Skeletal muscle tissue (tissue), 4 donors: Measurements from ENCODE around the gene FBLIM1. TPM values are rescaled to one million over a fixed set of nuclear protein-coding genes. Genes with fewer than 3 reads are reported as not detected.
A peak's percentile ranks its signal among the peaks of the same experiment; 100 is the strongest.

ENCODE experiments used
- H3K27ac ChIP-seq: one replicate; pipeline ENCODE4 v1.7.0; 2013; ENCODE audit warnings: mild to moderate bottlenecking, low read depth, low read length, inconsistent platforms
- H3K27me3 ChIP-seq, 3 donors: one replicate each; pipeline ENCODE4 v1.7.0; 2013; ENCODE audit warnings: low read length in 3 of 3; ENCODE audit not compliant: control insufficient read depth in 3 of 3, insufficient read depth in 3 of 3
- H3K36me3 ChIP-seq, 3 donors: one replicate each; pipeline ENCODE4 v1.7.0; 2013; ENCODE audit warnings: low read length in 3 of 3; ENCODE audit not compliant: control insufficient read depth in 3 of 3, insufficient read depth in 3 of 3
- H3K4me1 ChIP-seq, 3 donors: one replicate each; pipeline ENCODE4 v1.7.0; 2013; ENCODE audit warnings: low read length in 3 of 3, mild to moderate bottlenecking in 3 of 3; ENCODE audit not compliant: control insufficient read depth in 3 of 3, insufficient read depth in 3 of 3
- H3K4me3 ChIP-seq, 3 donors: one replicate each; pipeline ENCODE4 v1.7.0; 2013; ENCODE audit warnings: low read length in 3 of 3
- H3K9ac ChIP-seq, 3 donors: one replicate each; pipeline ENCODE4 v1.7.0; 2013; ENCODE audit warnings: low read length in 3 of 3, mild to moderate bottlenecking in 3 of 3, moderate library complexity in 2 of 3, low read depth in 1 of 3
- H3K9me3 ChIP-seq, 3 donors: one replicate each; pipeline ENCODE4 v1.7.0; 2013; ENCODE audit warnings: low read length in 3 of 3; ENCODE audit not compliant: control insufficient read depth in 3 of 3
- total RNA-seq: library from RNA; depleted of rRNA; stranded (reverse); fragments of >200 nt; gene quantifications from one replicate; pipeline ENCODE4 v1.2.3, GENCODE V29; 2014
- donor health status: Osteomylitis.

Gene FBLIM1
- total RNA-seq, 1 donor from 2014 or later = 7.3 TPM

GRCh38 chr1:15728937-15729657 lies 29.5 kb upstream of the FBLIM1 start:
- no peak overlapping the region for H3K4me3 ChIP-seq
- H3K9me3 ChIP-seq = no peaks in the 10 kb centered on the region
- H3K27me3 ChIP-seq = no peaks in the 10 kb centered on the region
- H3K9ac ChIP-seq = peak overlapping the region in 1 of 3 donors; percentile 62
- peak overlapping the region; percentile 82 for H3K27ac ChIP-seq
- H3K36me3 ChIP-seq = peaks cover 82 to 86% (median 84%) of the 10 kb centered on the region in 3 donors
- H3K4me1 ChIP-seq = peaks cover 34 to 36% (median 34%) of the 10 kb centered on the region in 3 donors

- Histone ChIP-seq H3K27ac (no peak overlapping the region), H3K4me3 (no peak overlapping the region), H3K9ac (peak overlapping the region in 1 of 3 donors; percentile 40), H3K27me3 (no peaks in the 10 kb centered on the region), H3K36me3 (peaks cover 79 to 87% (median 86%) of the 10 kb centered on the region in 3 donors), H3K9me3 (no peaks in the 10 kb centered on the region), H3K4me1 (peaks cover 42 to 47% (median 44%) of the 10 kb centered on the region in 3 donors)
These were observed 28.2 kb upstream of the FBLIM1 start for GRCh38 chr1:15730423-15730822.

- no peak overlapping the region for H3K27ac ChIP-seq
- H3K36me3 ChIP-seq = peaks cover 76 to 81% (median 81%) of the 10 kb centered on the region in 3 donors
- no peaks in the 10 kb centered on the region for H3K27me3 ChIP-seq
- no peaks in the 10 kb centered on the region for H3K9me3 ChIP-seq
- no peak overlapping the region for H3K4me3 ChIP-seq
- peaks cover 47 to 52% (median 49%) of the 10 kb centered on the region in 3 donors for H3K4me1 ChIP-seq
- H3K9ac ChIP-seq = peak overlapping the region in 1 of 3 donors; percentile 40
These were observed 27.7 kb upstream of the FBLIM1 start for GRCh38 chr1:15730936-15731335.

- no peaks in the 10 kb centered on the region for H3K9me3 ChIP-seq
- H3K4me1 ChIP-seq = peaks cover 42 to 54% (median 45%) of the 10 kb centered on the region in 3 donors
- no peak overlapping the region for H3K4me3 ChIP-seq
- H3K36me3 ChIP-seq = peaks cover 67 to 72% (median 72%) of the 10 kb centered on the region in 3 donors
- no peak overlapping the region for H3K27ac ChIP-seq
- H3K9ac ChIP-seq = no peak overlapping the region
- no peaks in the 10 kb centered on the region for H3K27me3 ChIP-seq
These were observed 26.6 kb upstream of the FBLIM1 start for GRCh38 chr1:15731735-15732685.

DNA sequence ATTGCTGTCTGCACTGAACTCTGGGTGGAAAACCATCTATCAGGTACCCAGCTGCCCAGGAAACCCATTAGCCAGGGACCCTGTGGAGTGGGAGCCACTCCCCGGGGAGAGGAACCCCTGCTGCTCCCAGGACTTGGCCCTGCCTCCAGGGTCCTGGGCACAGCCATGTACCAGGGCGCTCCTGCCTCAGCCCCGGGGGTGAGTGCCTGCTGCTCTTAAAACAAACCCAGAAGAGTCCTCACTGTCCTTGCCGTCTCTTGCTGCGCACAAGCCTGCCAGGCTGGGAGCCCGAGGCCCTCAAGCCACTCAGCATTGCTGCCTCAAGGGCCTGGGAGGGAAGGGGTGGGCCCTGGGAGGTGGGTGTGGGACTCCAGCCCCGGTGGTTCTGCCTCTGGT lies 25.9 kb upstream of the FBLIM1 start:
- H3K4me1 ChIP-seq = peaks cover 39 to 50% (median 40%) of the 10 kb centered on the region in 3 donors
- no peak overlapping the region for H3K27ac ChIP-seq
- no peaks in the 10 kb centered on the region for H3K27me3 ChIP-seq
- no peaks in the 10 kb centered on the region for H3K9me3 ChIP-seq
- peak overlapping the region in 1 of 3 donors; percentile 9 for H3K9ac ChIP-seq
- H3K4me3 ChIP-seq = no peak overlapping the region
- H3K36me3 ChIP-seq = peaks cover 63 to 65% (median 65%) of the 10 kb centered on the region in 3 donors

DNA sequence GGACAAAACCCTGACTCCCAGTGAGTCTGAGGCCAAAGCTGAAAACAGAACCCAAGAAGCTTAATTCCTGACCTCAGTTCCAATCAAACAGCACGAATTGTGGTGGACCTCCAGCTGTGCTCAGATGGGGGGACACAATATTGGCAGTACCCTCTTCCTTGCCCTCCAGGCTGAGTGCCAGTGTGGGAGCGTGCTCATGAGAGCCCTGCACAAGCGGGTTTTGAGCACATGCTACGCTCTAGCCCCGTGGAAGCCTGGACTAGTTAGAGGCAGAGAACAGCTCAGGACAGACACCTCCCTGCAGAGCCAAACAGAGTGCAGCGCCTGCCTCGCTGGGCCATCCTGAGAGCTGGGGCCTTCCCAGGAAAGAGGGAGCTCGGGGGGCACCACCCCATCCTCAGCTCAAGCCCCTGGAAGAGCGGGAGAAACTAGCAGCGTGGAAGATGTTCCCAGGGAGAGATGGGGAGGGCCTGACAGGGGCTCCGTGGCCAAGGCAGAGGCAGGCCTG lies 25.3 kb upstream of the FBLIM1 start:
- Histone ChIP-seq H3K9me3 (no peaks in the 10 kb centered on the region), H3K4me1 (peaks cover 39 to 50% (median 40%) of the 10 kb centered on the region in 3 donors), H3K27ac (no peak overlapping the region), H3K4me3 (no peak overlapping the region), H3K36me3 (peaks cover 57 to 64% (median 59%) of the 10 kb centered on the region in 3 donors), H3K9ac (peak overlapping the region in 1 of 3 donors; percentile 9), H3K27me3 (no peaks in the 10 kb centered on the region)

- no peak overlapping the region for H3K27ac ChIP-seq
- no peaks in the 10 kb centered on the region for H3K9me3 ChIP-seq
- H3K27me3 ChIP-seq = no peaks in the 10 kb centered on the region
- no peak overlapping the region for H3K4me3 ChIP-seq
- peaks cover 52 to 59% (median 54%) of the 10 kb centered on the region in 3 donors for H3K36me3 ChIP-seq
- H3K9ac ChIP-seq = peak overlapping the region in 1 of 3 donors; percentile 9
- H3K4me1 ChIP-seq = peaks cover 39 to 50% (median 40%) of the 10 kb centered on the region in 3 donors
These were observed 24.8 kb upstream of the FBLIM1 start for GRCh38 chr1:15733726-15734226.

DNA sequence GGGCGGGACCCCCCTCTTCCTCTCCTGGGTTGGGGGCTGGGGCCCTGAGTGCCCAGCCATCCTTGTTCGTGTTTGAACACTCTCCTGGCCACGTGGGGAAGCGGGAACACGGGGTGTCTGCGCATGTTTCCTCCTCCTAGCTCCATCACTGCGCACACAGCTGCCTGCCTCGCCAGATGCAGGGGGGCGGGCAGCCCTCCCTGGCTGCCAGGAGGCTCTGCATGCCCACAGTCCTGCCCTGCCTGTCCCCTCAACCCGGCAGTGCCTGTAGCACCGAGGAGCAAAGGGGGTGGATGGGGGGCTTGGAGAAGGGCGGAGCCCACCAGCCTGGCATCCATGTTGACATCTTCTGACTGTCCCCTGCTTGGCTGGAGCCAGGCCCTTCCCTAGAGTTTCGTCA lies 24.3 kb upstream of the FBLIM1 start:
- Histone ChIP-seq H3K9me3 (no peaks in the 10 kb centered on the region), H3K9ac (no peak overlapping the region), H3K27ac (no peak overlapping the region), H3K27me3 (no peaks in the 10 kb centered on the region), H3K4me3 (no peak overlapping the region), H3K36me3 (peaks cover 47 to 54% (median 49%) of the 10 kb centered on the region in 3 donors), H3K4me1 (peaks cover 37 to 50% (median 39%) of the 10 kb centered on the region in 3 donors)

DNA sequence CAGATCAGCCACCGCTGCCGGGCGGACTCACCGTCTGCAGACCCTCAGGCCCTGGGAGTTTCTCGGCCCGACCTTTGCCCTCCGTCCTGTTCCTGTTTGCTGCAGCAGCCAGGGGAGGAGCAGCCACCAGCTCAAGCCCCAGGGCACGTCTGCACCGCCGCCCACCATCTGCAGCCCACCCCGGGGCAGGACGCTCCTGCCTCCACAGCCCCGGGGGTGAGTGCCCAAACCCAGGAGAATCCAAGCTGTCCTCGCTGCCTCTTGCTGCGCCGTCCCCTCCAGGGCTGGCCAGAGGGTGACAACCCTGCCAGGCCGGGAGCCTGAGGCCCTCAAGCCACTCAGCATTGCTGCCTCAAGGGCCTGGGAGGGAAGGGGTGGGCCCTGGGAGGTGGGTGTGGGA lies 23.7 kb upstream of the FBLIM1 start:
- peaks cover 33 to 55% (median 38%) of the 10 kb centered on the region in 3 donors for H3K4me1 ChIP-seq
- no peak overlapping the region for H3K4me3 ChIP-seq
- no peaks in the 10 kb centered on the region for H3K27me3 ChIP-seq
- H3K9ac ChIP-seq = peak overlapping the region in 1 of 3 donors; percentile 8
- peaks cover 42 to 54% (median 49%) of the 10 kb centered on the region in 3 donors for H3K36me3 ChIP-seq
- H3K9me3 ChIP-seq = no peaks in the 10 kb centered on the region
- H3K27ac ChIP-seq = peak overlapping the region; percentile 81
